Esophagus squamous epithelium (tissue), 5 donors: ENCODE measurements around the gene GRIK4. TPM values are rescaled to one million over a fixed set of nuclear protein-coding genes. Genes with fewer than 3 reads are reported as not detected.

Source experiments
- DNase-seq: peaks from one replicate; lab custom pipeline; 2025; lab: John Stamatoyannopoulos, UW
- H3K27ac ChIP-seq, 4 donors: fragments of 200-600 bp; sonication (generic); one replicate each; pipeline ENCODE4 v1.5.1; 2016 to 2019; ENCODE audit warnings: mild to moderate bottlenecking in 1 of 4
- H3K27me3 ChIP-seq, 4 donors: fragments of 200-600 bp; sonication (generic); 1 replicate in 3 of 4; 2 replicates in 1 of 4; pipeline versions ENCODE4 v1.5.1 to v1.6.0; 2017 to 2021; ENCODE audit warnings: antibody characterized with exemption in 1 of 4
- H3K36me3 ChIP-seq, 3 donors: fragments of 200-600 bp; sonication (generic); one replicate each; pipeline ENCODE4 v1.5.1; 2016 to 2019
- H3K4me1 ChIP-seq, 3 donors: fragments of 200-600 bp; sonication (generic); one replicate each; pipeline ENCODE4 v1.5.1; 2017 to 2019
- H3K4me3 ChIP-seq, 4 donors: fragments of 200-600 bp; sonication (generic); 1 replicate in 3 of 4; 2 replicates in 1 of 4; pipeline ENCODE4 v1.5.1; 2016 to 2019; ENCODE audit warnings: mild to moderate bottlenecking in 2 of 4, moderate library complexity in 1 of 4
- H3K9me3 ChIP-seq, 3 donors: fragments of 200-600 bp; sonication (generic); one replicate each; pipeline ENCODE4 v1.5.1; 2016 to 2019
- CTCF ChIP-seq, 6 experiments: fragments of 450-650 bp in 4 of 6; fragments of 200-600 bp in 2 of 6; sonication (generic) in 2 of 6; IDR thresholded peaks; one replicate each; pipeline ENCODE4 v1.5.1; 2016 to 2019; ENCODE audit warnings: antibody characterized with exemption in 6 of 6, mild to moderate bottlenecking in 4 of 6, moderate library complexity in 4 of 6
- POLR2A ChIP-seq, 4 donors: fragments of 450-650 bp; IDR thresholded peaks; one replicate each; pipeline ENCODE4 v1.6.1; 2017; ENCODE audit warnings: antibody characterized with exemption in 4 of 4, mild to moderate bottlenecking in 4 of 4, moderate library complexity in 3 of 4
- WGBS, 2 donors: methylation state at CpG; one replicate each; pipeline ENCODE4 v1.1.5; 2018; 5-methylcytosine and 5-hydroxymethylcytosine counted together
- intact Hi-C: fragments of 100-400 bp; cut with DNase I; formaldehyde crosslinking; loops from one replicate; pipeline ENCODE4 v1.15.0; 2022
- total RNA-seq, 4 donors: library from RNA; depleted of rRNA; stranded (reverse); fragments of >200 nt; gene quantifications; one replicate each; pipeline ENCODE4 v1.1.0, GENCODE V29; 2016
- donor health status: DM: yes; HTN: yes; CAD: no.

GRIK4 gene
- total RNA-seq, 4 donors from 2014 or later: 0.15 to 0.19 TPM; not detected in 2

- H3K36me3 ChIP-seq: no peaks in the 10 kb centered on the region
- TF ChIP-seq POLR2A (IDR thresholded peaks at IDR 0.05) (no peak), CTCF (IDR thresholded peaks at IDR 0.05) (no peak)
- intact Hi-C loops: no loop called here
- 84 to 90% methylated on average over 10 of the region's 10 CpGs for WGBS, 2 donors
- H3K4me1 ChIP-seq: no peaks in the 10 kb centered on the region
- no peak for DNase-seq
- no peak overlapping the region for H3K4me3 ChIP-seq
- no peak overlapping the region for H3K27ac ChIP-seq
- H3K9me3 ChIP-seq: no peaks in the 10 kb centered on the region
- peaks cover 0 to 28% (median 0%) of the 10 kb centered on the region in 4 donors for H3K27me3 ChIP-seq
These were observed 130.8 kb downstream of the GRIK4 start for GRCh38 chr11:120642196-120642894.

- Histone ChIP-seq H3K9me3 (no peaks in the 10 kb centered on the region), H3K4me1 (no peaks in the 10 kb centered on the region), H3K27me3 (peaks cover 0 to 18% (median 0%) of the 10 kb centered on the region in 4 donors), H3K27ac (no peak overlapping the region), H3K4me3 (no peak overlapping the region), H3K36me3 (no peaks in the 10 kb centered on the region)
- TF ChIP-seq POLR2A (IDR thresholded peaks at IDR 0.05): no peak
- TF ChIP-seq CTCF (IDR thresholded peaks at IDR 0.05): no peak
- WGBS, 2 donors: 38 to 63% methylated on average over 5 to 6 of the region's 6 CpGs
- DNase-seq: no peak
- intact Hi-C loops: no loop called here
These were observed 131.7 kb downstream of the GRIK4 start for GRCh38 chr11:120643284-120643683.

- H3K4me3 ChIP-seq: no peak overlapping the region
- 46 to 69% methylated on average over 4 to 10 of the region's 12 CpGs for WGBS, 2 donors
These were observed 134.1 kb downstream of the GRIK4 start for GRCh38 chr11:120645639-120646038.

GRCh38 chr11:120646206-120646605 is 134.7 kb downstream of the GRIK4 start:
- intact Hi-C loops: no loop called here
- Histone ChIP-seq H3K4me1 (no peaks in the 10 kb centered on the region), H3K27me3 (peaks cover 0 to 22% (median 0%) of the 10 kb centered on the region in 4 donors), H3K27ac (no peak overlapping the region), H3K36me3 (no peaks in the 10 kb centered on the region), H3K4me3 (no peak overlapping the region), H3K9me3 (no peaks in the 10 kb centered on the region)
- WGBS, 2 donors: 90 to 94% methylated on average over 3 of the region's 3 CpGs
- no peak for DNase-seq
- TF ChIP-seq POLR2A (IDR thresholded peaks at IDR 0.05): no peak
- no peak for TF ChIP-seq CTCF (IDR thresholded peaks at IDR 0.05)

More at GRCh38 chr11:120645639-120646038, 134.1 kb downstream of the GRIK4 start:
- TF ChIP-seq CTCF (IDR thresholded peaks at IDR 0.05) (no peak), POLR2A (IDR thresholded peaks at IDR 0.05) (no peak)
- no peaks in the 10 kb centered on the region for H3K9me3 ChIP-seq
- peaks cover 0 to 22% (median 0%) of the 10 kb centered on the region in 4 donors for H3K27me3 ChIP-seq
- no peaks in the 10 kb centered on the region for H3K36me3 ChIP-seq
- no peaks in the 10 kb centered on the region for H3K4me1 ChIP-seq
- H3K27ac ChIP-seq: no peak overlapping the region
- intact Hi-C loops: no loop called here
- DNase-seq: no peak

- WGBS, 2 donors: 95 to 100% methylated on average over 1 to 6 of the region's 12 CpGs
- Histone ChIP-seq H3K9me3 (no peaks in the 10 kb centered on the region), H3K27me3 (peaks cover 0 to 15% (median 0%) of the 10 kb centered on the region in 4 donors), H3K4me3 (no peak overlapping the region), H3K36me3 (no peaks in the 10 kb centered on the region), H3K4me1 (no peaks in the 10 kb centered on the region), H3K27ac (no peak overlapping the region)
- intact Hi-C loops: no loop called here
- no peak for DNase-seq
- TF ChIP-seq POLR2A (IDR thresholded peaks at IDR 0.05) (no peak), CTCF (IDR thresholded peaks at IDR 0.05) (no peak)
These were observed 136.1 kb downstream of the GRIK4 start for GRCh38 chr11:120647681-120648080.
